Activated naive CD4-positive, alpha-beta T cell (primary cell): ENCODE measurements around the gene CCDC148.
"Not testable (repeated sequence)": the region's sequence is repeated elsewhere in the genome, so short reads cannot be mapped to it uniquely, and the experiment has no call there.

Source experiments
- DNase-seq, 4 experiments: peaks; one replicate each; lab custom pipeline; 2025; lab: John Stamatoyannopoulos, UW

Gene CCDC148

GRCh38 chr2:158291544-158292180 is 164.9 kb downstream of the CCDC148 start:
- DNase-seq: no peak

DNA sequence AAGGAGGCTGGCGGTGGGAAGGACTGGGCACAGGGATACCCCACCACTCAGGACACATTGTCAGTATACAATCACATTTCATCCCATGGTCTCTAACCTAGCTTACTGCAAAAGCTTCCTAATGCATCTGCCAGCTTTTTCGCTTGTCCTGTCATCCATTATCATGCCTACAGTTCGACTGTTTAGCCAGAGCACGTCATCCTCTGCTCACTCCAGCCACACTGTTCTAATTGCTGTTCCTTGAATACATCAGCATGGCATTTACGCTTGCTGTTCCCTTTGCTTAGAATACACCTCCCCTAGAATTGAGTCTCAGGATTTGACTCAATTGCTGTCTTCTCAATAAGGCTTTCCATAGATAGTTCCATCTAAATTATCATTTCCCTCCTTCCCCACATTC is 166.3 kb downstream of the CCDC148 start:
- DNase-seq: no peak

DNA sequence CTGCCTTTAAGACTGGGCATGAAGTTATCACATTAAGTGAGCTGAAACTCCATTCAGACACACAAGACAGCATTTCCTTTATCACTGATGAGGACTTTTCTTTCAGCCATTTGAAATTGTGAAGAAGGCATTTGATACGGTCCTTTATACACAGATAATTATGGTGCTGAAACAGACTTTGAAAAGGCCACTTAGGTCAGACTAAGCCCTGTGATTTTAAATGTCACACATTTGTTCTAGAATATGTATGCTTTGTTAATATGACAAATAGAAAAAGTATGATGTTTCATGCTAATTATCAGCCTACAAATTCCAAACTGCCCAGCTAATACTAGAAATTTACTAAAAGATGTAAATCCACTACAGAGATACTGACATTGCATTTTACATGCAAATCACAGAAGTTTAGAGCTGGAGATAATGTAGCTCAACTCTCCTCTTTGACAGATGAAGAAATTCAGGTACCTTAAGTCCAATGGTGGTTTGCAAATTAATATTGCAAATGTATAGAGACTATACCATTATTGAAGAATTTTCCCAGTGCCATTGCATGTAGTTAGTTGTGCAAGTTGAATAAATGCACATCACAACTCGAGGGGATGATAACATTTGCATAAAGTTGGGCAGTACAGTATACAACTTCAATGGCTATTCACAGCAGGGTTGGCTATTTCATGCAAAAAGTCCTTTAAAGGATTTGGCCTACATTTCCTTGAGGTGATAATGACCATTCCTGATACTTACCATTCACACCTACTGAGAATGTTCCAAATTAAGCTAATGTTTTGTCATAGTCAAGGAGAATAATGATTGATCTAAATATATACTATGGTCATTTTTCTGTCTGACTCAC is 179.7 kb downstream of the CCDC148 start:
- DNase-seq: no peak

- DNase-seq: no peak
Observed at GRCh38 chr2:158273791-158274190, 182.8 kb downstream of the CCDC148 start.

- DNase-seq: no peak
Observed at GRCh38 chr2:158270536-158270935, 186.0 kb downstream of the CCDC148 start.

GRCh38 chr2:158269143-158269542 is 187.4 kb downstream of the CCDC148 start:
- DNase-seq: no peak

GRCh38 chr2:158266111-158266510 is 190.4 kb downstream of the CCDC148 start:
- no peak for DNase-seq

- DNase-seq: no peak
Observed at GRCh38 chr2:158255257-158255656, 201.3 kb downstream of the CCDC148 start.

DNA sequence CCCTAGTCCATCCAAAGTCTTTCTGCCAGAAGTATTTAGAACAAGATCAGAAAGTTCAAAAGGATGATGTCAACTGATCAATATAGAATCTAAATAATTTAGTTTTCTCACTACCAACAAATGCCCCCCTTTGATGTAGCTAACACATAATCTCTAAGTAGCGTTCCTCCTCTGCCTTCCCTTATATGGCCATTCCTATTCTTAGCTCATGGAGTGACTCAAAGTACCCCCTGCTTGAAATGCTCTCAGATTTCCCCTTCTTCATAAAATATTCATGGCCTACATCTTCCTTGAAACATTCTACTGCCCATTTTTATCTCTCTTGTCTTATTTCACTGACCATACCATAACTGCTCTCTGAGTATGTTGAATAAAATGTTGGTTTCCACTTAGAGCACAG is 203.4 kb downstream of the CCDC148 start:
- no peak for DNase-seq

- no peak for DNase-seq
Observed at GRCh38 chr2:158251356-158251755, 205.2 kb downstream of the CCDC148 start.

DNA sequence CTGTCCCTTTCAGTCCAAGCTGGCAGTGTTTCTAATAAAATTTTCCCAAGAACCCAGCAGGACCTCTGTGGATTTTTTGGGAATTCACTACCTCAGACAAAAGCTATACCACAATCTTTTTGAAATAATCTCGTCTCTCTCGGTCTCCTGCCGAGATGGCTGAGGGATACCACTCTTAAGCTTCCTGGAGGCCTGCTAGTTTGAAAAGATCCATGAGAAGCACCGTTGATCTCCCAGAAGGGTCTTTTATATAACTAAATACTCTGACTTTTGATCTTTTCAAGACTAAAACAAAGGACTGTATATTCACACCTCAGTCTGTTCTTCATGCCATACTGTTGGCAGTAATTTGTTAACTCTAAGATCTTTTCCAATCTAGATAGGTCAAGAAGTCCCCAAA is 213.2 kb downstream of the CCDC148 start:
- no peak for DNase-seq

- DNase-seq: no peak
Observed at GRCh38 chr2:158242280-158242679, 214.3 kb downstream of the CCDC148 start.

DNA sequence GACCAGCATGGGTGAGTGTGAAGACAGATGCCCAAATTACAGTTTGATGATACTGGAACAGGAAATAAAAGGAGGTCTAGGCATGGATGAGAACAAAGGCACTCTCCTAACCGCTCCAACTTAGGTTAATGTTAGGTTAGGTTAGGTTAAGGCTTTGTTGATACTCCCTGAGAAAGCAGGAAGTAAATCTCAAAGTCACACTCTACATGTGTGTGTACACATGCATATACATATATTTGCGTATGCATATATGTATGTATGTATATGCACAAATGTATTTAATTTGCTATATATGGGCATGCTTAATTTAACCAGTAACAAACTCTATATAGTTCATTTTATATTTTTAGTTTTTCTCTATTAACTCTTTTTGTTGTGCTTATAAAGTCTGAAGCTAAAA is 215.6 kb downstream of the CCDC148 start:
- DNase-seq: no peak

DNA sequence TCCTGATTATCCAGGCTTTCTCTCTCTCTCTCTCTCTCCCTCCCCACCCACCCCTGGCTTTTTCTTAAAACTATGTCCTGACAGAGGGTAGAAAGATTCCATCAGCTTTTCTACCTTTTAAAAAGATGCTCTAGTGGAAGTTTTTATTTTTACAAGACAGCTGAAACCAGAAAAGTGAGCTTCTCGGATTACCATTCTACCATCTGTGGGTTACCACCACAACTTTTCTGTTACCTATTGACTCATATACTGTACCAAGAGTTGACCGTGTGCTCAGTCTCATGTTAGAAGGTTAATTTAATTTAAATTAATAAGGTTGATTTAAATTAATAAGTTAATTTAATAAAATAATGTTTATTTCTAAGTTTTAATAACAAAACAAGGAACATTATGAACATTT is 217.3 kb downstream of the CCDC148 start:
- no peak for DNase-seq

GRCh38 chr2:158234497-158234896 is 222.1 kb downstream of the CCDC148 start:
- DNase-seq: no peak

DNA sequence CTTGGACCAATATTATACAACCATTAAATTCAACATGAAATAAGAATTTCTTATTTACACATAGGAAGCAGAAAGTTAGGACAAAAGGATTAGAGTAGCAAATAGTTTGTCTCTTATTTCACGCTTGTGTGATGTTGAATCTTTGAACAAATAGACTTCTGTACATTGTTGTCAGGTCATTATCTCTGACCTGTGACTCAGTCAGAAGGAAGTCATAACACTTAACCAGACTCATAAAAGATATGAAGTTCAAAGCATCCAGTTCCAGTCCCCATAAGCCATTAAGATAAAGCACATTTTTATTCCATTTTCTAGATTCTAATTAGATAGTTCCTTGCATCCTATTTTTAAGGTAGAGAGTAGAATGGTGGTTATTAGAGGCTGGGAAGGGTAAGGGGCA is 224.1 kb downstream of the CCDC148 start:
- no peak for DNase-seq

DNA sequence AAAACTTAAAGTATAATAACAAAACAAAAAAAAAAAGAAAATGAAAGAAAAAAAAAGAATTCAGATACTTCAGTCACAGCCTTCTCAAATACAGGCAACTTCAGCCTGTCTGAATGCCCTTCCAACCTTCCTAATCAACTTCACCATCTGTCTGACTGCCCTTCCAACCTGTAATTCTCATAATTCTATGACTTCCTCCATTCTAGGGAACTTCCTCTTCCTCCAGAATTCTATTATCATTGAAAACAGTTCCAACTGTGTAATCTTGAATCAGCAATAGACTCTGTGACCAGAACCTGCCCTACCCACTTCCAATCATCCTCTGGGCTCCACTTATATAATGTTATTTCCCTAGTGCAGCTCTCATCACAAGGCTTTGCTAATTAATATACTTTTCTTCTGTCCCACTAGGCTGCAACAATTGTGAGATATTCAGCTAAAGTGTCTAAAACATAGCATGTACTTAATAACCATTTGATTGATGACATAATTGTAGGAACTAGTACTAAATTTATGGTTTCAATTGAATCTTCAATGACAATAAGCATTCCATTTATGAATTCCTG is 227.5 kb downstream of the CCDC148 start:
- no peak for DNase-seq

DNA sequence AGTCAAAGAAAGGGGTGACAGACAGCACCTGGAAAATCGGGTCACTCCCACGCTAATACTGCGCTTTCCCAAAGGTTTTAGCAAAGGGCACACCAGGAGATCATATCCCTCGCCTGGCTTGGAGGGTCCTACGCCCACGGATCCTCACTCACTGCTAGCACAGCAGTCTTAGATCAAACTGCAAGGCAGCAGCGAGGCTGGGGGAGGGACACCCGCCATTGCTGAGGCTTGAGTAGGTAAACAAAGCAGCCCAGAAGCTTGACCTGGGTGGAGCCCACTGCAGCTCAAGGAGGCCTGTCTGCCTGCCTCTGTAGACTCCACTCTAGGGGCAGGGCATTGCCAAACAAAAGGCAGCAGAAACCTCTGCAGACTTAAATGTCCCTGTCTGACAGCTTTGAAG is 233.5 kb downstream of the CCDC148 start:
- not testable (repeated sequence) for DNase-seq

DNA sequence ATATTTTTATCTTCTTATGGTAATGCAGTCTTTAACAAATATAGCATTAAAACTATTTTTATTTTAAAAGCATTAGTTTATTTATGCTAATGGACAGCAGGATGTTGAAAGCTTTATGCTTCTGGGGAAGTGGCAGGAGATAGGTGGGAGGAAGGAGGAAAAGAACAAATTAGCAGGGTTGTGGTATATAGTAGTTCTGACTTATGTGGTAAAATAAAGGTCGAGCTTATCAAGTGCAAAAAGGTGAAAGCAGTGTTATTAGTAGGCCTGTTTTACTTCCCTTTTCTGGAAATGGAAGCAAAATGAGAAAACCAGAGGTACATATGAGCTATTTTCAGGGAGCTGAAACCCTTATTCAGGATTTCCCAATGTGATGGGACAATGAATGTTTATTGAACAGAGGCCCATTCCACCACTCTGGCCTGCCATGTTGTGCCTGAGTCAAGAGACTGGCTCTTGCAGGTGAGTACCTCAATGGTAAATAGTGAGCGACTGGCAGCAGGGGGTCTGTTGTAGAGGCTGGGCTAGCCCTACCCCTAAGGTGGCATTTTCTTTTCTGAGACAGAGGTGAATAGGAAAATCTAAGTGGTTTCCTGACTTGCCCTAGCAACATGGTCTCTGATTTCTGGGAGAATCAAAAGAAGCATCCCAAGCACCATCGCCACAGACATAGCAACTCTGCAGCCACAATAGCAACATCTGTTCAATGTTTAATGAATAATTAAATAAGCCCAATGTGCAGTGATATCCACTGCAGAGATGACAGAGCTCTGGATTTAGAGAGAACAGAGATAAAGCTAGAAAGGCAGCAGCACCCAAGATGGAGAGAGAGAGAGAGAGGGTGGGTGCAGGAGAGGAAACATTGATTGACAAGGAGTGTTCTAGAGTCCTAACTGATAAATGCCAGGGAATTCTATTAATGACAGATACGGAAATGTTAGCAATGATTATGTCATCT is 235.2 kb downstream of the CCDC148 start:
- no peak for DNase-seq

- no peak for DNase-seq
Observed at GRCh38 chr2:158217593-158217992, 239.0 kb downstream of the CCDC148 start.

DNA sequence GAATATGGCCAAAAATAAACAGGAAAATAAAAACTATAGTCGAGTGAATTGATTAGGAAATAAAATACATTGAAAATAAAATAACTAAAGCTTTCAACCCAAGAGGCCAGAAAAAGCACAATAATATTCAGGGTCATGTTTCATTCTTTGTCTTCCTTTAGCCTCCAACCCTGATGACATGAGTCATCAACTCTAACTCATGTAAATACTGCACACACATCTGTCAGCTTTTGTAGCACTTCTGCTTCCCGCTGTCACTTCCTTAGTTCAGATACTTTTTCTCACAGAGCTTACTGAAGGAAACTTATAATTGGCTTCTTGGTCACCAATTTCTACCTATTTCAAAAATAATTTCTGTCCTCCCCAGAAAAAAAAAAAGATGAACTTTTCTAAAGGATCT is 242.1 kb downstream of the CCDC148 start:
- no peak for DNase-seq

DNA sequence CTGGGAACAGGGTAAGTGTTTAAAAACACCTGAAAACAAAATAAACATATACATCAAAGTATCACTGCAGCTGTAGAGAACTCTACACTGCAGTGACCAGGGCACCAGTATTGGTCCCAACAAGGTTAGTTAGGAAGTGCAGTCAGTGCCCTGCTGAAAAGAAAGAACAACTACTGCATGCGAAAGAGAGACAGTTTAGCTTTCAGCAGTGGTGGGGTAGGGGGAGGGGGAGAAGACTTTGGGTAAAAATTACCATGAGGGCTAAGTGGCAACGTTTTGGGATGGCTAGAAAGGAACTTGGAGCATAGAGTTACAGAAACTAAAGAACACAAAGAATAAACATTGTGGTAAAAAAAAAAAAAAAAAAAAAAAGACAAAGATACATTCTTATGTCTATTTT is 242.8 kb downstream of the CCDC148 start:
- DNase-seq: no peak
